ENCODE results near the gene DOCK9. TPM values are rescaled to one million over a fixed set of nuclear protein-coding genes. Genes with fewer than 3 reads are reported as not detected.

The DOCK9 gene
- total RNA-seq, 4 donors from 2014 or later, result 78.7 to 306 (median 142) TPM

GRCh38 chr13:98769736-98770135, 208.1 kb downstream of the DOCK9 start:
- no peak for TF ChIP-seq CTCF (IDR thresholded peaks at IDR 0.05; ENCODE audit: low read depth)

- TF ChIP-seq CTCF (IDR thresholded peaks at IDR 0.05; ENCODE audit: low read depth), result no peak
Measured at GRCh38 chr13:98768522-98768921, 209.3 kb downstream of the DOCK9 start.

- no peak for TF ChIP-seq CTCF (IDR thresholded peaks at IDR 0.05; ENCODE audit: low read depth)
Measured at GRCh38 chr13:98766697-98767096, 211.2 kb downstream of the DOCK9 start.

GRCh38 chr13:98765996-98766519, 211.8 kb downstream of the DOCK9 start:
- TF ChIP-seq CTCF (IDR thresholded peaks at IDR 0.05; ENCODE audit: low read depth), result no peak

GRCh38 chr13:98761986-98762616, 215.8 kb downstream of the DOCK9 start:
- no peak for TF ChIP-seq CTCF (IDR thresholded peaks at IDR 0.05; ENCODE audit: low read depth)

- no peak for TF ChIP-seq CTCF (IDR thresholded peaks at IDR 0.05; ENCODE audit: low read depth)
Measured at GRCh38 chr13:98761126-98761985, 216.5 kb downstream of the DOCK9 start.

GRCh38 chr13:98755729-98756128, 222.1 kb downstream of the DOCK9 start:
- no peak for TF ChIP-seq CTCF (IDR thresholded peaks at IDR 0.05; ENCODE audit: low read depth)
